HCT116 (cell line): ENCODE data around the gene CASK. TPM values are rescaled to one million over a fixed set of nuclear protein-coding genes. Genes with fewer than 3 reads are reported as not detected.

Source experiments
- ATAC-seq: fragments of 200-7000 bp; cut with Tn5 transposase; 2 replicates; pipeline ENCODE4 v1.9.1; 2020; ENCODE audit warnings: mild to moderate bottlenecking, moderate library complexity
- BruUV-seq: library from RNA; stranded (reverse); fragments of 400-500 nt; replicated peaks from 2 replicates; lab custom pipeline; 2021; lab: Mats Ljungman, UMichigan
- CTCF ChIA-PET: fragments of 300-600 bp; sonication (Branson Sonifier 250); formaldehyde crosslinking; loops from one replicate; lab custom pipeline; 2021; ENCODE audit warnings: antibody characterized with exemption; lab: Charles Lee
- POLR2A ChIA-PET: fragments of 300-600, 350-600 bp; sonication (Branson Sonifier 250); formaldehyde crosslinking; loops from one replicate; lab custom pipeline; 2021; ENCODE audit warnings: antibody characterized with exemption; lab: Charles Lee
- RAD21 ChIA-PET, 2 experiments: fragments of 300-600 bp; sonication (Branson Sonifier 250); formaldehyde crosslinking; loops; one replicate each; lab custom pipeline; 2023; ENCODE audit warnings: low total read pairs in 2 of 2; ENCODE audit not compliant: uncharacterized antibody in 2 of 2, unreplicated experiment in 2 of 2, low non-redundant PET in 1 of 2; lab: Charles Lee
- DNase-seq: peaks from one replicate; pipeline ENCODE4 v3.0.0-alpha.2; 2010; ENCODE audit warnings: low read depth, low spot score
- H2AFZ ChIP-seq: fragments of 200-600 bp; shearing (Covaris generic), sonication (generic); 2 replicates; pipeline ENCODE4 v1.6.1; 2017; ENCODE audit warnings: low read depth, mixed run types, mixed read lengths, antibody characterized with exemption, low read length; ENCODE audit not compliant: poor library complexity, severe bottlenecking
- H3K27ac ChIP-seq: 2 replicates; pipeline ENCODE4 v1.5.1; 2012; ENCODE audit warnings: low read depth, low read length
- H3K27me3 ChIP-seq: fragments of 200-600 bp; sonication (generic); 2 replicates; pipeline ENCODE4 v1.6.1; 2016; ENCODE audit warnings: mixed run types, low read length, mixed read lengths; ENCODE audit not compliant: insufficient read depth
- H3K36me3 ChIP-seq, 2 experiments: fragments of 200-500 bp in 1 of 2; fragments of 200-600 bp in 1 of 2; sonication (Bioruptor generic) in 1 of 2; sonication (generic) in 1 of 2; 2 replicates each; pipeline versions ENCODE4 v1.5.1 to v1.6.1; 2014 to 2016; ENCODE audit warnings: low read length in 2 of 2, inconsistent platforms in 1 of 2, mixed read lengths in 1 of 2, mixed run types in 1 of 2; ENCODE audit not compliant: insufficient read depth in 2 of 2, control insufficient read depth in 1 of 2
- H3K4me1 ChIP-seq, 2 experiments: fragments of 200-600 bp in 1 of 2; sonication (generic) in 1 of 2; 2 replicates each; pipeline versions ENCODE4 v1.5.1 to v1.6.1; 2012 to 2017; ENCODE audit warnings: low read length in 2 of 2, inconsistent platforms in 1 of 2, mild to moderate bottlenecking in 1 of 2, mixed read lengths in 1 of 2, mixed run types in 1 of 2, moderate library complexity in 1 of 2; ENCODE audit not compliant: insufficient read depth in 2 of 2, control insufficient read depth in 1 of 2
- H3K4me2 ChIP-seq: fragments of 200-600 bp; sonication (generic); 2 replicates; pipeline ENCODE4 v1.6.1; 2017; ENCODE audit warnings: mixed run types, low read length, mixed read lengths
- H3K4me3 ChIP-seq, 2 experiments: fragments of 200-600 bp in 1 of 2; sonication (generic) in 1 of 2; replicated peaks in 1 of 2; 2 replicates each; pipeline ENCODE4 v1.5.1; 2011 to 2016; ENCODE audit warnings: low read length in 2 of 2, control low read depth in 1 of 2, low read depth in 1 of 2, mild to moderate bottlenecking in 1 of 2, mixed read lengths in 1 of 2, mixed run types in 1 of 2
- H3K79me2 ChIP-seq: fragments of 200-600 bp; sonication (generic); 2 replicates; pipeline ENCODE4 v1.6.1; 2017; ENCODE audit warnings: mild to moderate bottlenecking, mixed run types, low read length, moderate library complexity, mixed read lengths; ENCODE audit not compliant: insufficient read depth
- H3K9ac ChIP-seq: fragments of 200-600 bp; sonication (generic); 2 replicates; pipeline ENCODE4 v1.6.1; 2016; ENCODE audit warnings: low read length, mixed read lengths
- H3K9me2 ChIP-seq: fragments of 200-600 bp; sonication (generic), shearing (Covaris generic); 2 replicates; pipeline ENCODE4 v1.6.1; 2017; ENCODE audit warnings: mixed run types, mild to moderate bottlenecking, moderate library complexity; ENCODE audit not compliant: insufficient read depth
- H3K9me3 ChIP-seq, 2 experiments: fragments of 200-500 bp in 1 of 2; fragments of 200-600 bp in 1 of 2; sonication (Bioruptor generic) in 1 of 2; sonication (generic) in 1 of 2; 2 replicates each; pipeline ENCODE4 v1.6.1; 2014 to 2017; ENCODE audit warnings: low read length in 2 of 2, mixed read lengths in 2 of 2, inconsistent platforms in 1 of 2, low read depth in 1 of 2, mild to moderate bottlenecking in 1 of 2, mixed run types in 1 of 2, moderate library complexity in 1 of 2; ENCODE audit not compliant: control insufficient read depth in 1 of 2, insufficient read depth in 1 of 2
- H4K20me1 ChIP-seq: fragments of 200-600 bp; sonication (generic), shearing (Covaris generic); 2 replicates; pipeline ENCODE4 v1.6.1; 2017; ENCODE audit warnings: mixed run types, mild to moderate bottlenecking, moderate library complexity; ENCODE audit not compliant: insufficient read depth
- CBX3 ChIP-seq: IDR thresholded peaks from 2 replicates; pipeline ENCODE4 v1.6.1; 2012; ENCODE audit warnings: low read depth
- CEBPB ChIP-seq: IDR thresholded peaks from 2 replicates; pipeline ENCODE4 v1.6.1; 2012; ENCODE audit warnings: low read depth
- EGR1 ChIP-seq: IDR thresholded peaks from 2 replicates; pipeline ENCODE4 v1.6.1; 2012; ENCODE audit warnings: low read depth
- ELF1 ChIP-seq: IDR thresholded peaks from 2 replicates; pipeline ENCODE4 v1.6.1; 2012; ENCODE audit warnings: low read depth, borderline replicate concordance
- EZH2phosphoT487 ChIP-seq: fragments of 200-600 bp; IDR thresholded peaks from 2 replicates; pipeline ENCODE4 v1.6.1; 2018; ENCODE audit warnings: antibody characterized with exemption, borderline replicate concordance
- FOSL1 ChIP-seq: IDR thresholded peaks from 2 replicates; pipeline ENCODE4 v1.6.1; 2012; ENCODE audit warnings: low read depth
- JUND ChIP-seq: IDR thresholded peaks from 2 replicates; pipeline ENCODE4 v1.6.1; 2012
- POLR2A ChIP-seq: IDR thresholded peaks from 2 replicates; pipeline ENCODE4 v1.7.0; 2011; ENCODE audit warnings: borderline replicate concordance; ENCODE audit not compliant: insufficient read depth, insufficient read length; ENCODE audit errors: extremely low read depth
- POLR2AphosphoS5 ChIP-seq: IDR thresholded peaks from 2 replicates; pipeline ENCODE4 v1.6.1; 2011; ENCODE audit warnings: mild to moderate bottlenecking, low read depth, low read length, moderate library complexity
- RAD21 ChIP-seq: IDR thresholded peaks from 2 replicates; pipeline ENCODE4 v1.6.1; 2012; ENCODE audit warnings: low read depth, mild to moderate bottlenecking
- SIN3A ChIP-seq: IDR thresholded peaks from 2 replicates; pipeline ENCODE4 v1.6.1; 2012; ENCODE audit warnings: low read depth
- SP1 ChIP-seq: IDR thresholded peaks from 2 replicates; pipeline ENCODE4 v1.6.1; 2012; ENCODE audit warnings: low read depth
- SRF ChIP-seq: IDR thresholded peaks from 2 replicates; pipeline ENCODE4 v1.6.1; 2012; ENCODE audit warnings: low read depth
- TCF7L2 ChIP-seq: IDR thresholded peaks from 2 replicates; pipeline ENCODE4 v1.7.0; 2011; ENCODE audit warnings: borderline replicate concordance, inconsistent platforms; ENCODE audit not compliant: insufficient read depth, insufficient read length; ENCODE audit errors: extremely low read depth
- YY1 ChIP-seq: IDR thresholded peaks from 2 replicates; pipeline ENCODE4 v1.6.1; 2011; ENCODE audit warnings: low read length, low read depth, moderate library complexity, mild to moderate bottlenecking; ENCODE audit not compliant: insufficient replicate concordance; ENCODE audit errors: extremely low read depth
- ZFX ChIP-seq: fragments of 450-650 bp; IDR thresholded peaks from 2 replicates; pipeline ENCODE4 v1.6.1; 2017
- ZNF274 ChIP-seq: fragments of 200-500 bp; sonication (Bioruptor generic); IDR thresholded peaks from 2 replicates; pipeline ENCODE4 v1.6.1; 2014; ENCODE audit warnings: mild to moderate bottlenecking, low read depth, low read length, inconsistent platforms
- intact Hi-C: fragments of 100-400 bp; cut with micrococcal nuclease; formaldehyde crosslinking; loops from 2 replicates; pipeline ENCODE4 v1.10.0; 2022
- total RNA-seq: library from RNA; stranded (reverse); gene quantifications from one replicate; pipeline ENCODE4 v1.2.1, GENCODE V29; 2021; ENCODE audit not compliant: unreplicated experiment
- TF ChIP-seq, protein P1 (sequence below): IDR thresholded peaks from 2 replicates; pipeline ENCODE4 v1.6.1; 2012
- TF ChIP-seq, protein P2 (sequence below): IDR thresholded peaks from 2 replicates; pipeline ENCODE4 v1.6.1; 2011; ENCODE audit warnings: mild to moderate bottlenecking, low read length, moderate library complexity; ENCODE audit not compliant: insufficient replicate concordance; ENCODE audit errors: extremely low read depth
- TF ChIP-seq, protein P3 (sequence below): IDR thresholded peaks from 2 replicates; pipeline ENCODE4 v1.6.1; 2012; ENCODE audit warnings: low read depth

CASK gene
- total RNA-seq, 1 experiment from 2014 or later, result 39.0 TPM

DNA sequence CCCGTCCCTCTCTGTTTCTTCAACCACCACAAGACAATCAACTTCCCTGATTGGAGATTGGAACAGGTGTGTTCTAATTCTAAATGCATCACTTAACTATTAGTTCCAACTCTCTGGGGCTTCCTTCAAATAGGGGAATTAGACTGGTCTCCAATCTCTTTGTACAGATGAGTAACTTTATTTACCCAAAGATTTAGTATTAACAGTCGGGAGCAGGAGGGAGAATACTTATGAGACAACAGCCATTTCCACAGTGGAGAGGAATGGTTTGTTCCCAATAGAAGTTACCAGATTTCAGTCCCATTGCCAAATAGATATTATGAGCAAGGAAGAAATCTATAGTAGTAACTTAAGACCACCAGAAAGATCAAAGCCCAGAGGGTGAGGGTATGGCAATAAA, 46.2 kb downstream of the CASK start:
- no peaks in the 10 kb centered on the region for H3K4me1 ChIP-seq
- no peak for TF ChIP-seq YY1
- TF ChIP-seq EGR1, result no peak
- no peak for TF ChIP-seq POLR2A
- TF ChIP-seq SRF, result no peak
- no peak for TF ChIP-seq POLR2AphosphoS5
- TF ChIP-seq SIN3A, result no peak
- no peak for TF ChIP-seq ZNF274
- no peak for TF ChIP-seq ELF1
- TF ChIP-seq, protein P1, sequence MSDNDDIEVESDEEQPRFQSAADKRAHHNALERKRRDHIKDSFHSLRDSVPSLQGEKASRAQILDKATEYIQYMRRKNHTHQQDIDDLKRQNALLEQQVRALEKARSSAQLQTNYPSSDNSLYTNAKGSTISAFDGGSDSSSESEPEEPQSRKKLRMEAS, result no peak
- no peak for TF ChIP-seq EZH2phosphoT487
- no peak for TF ChIP-seq CBX3
- no peak for TF ChIP-seq JUND
- TF ChIP-seq, protein P2, sequence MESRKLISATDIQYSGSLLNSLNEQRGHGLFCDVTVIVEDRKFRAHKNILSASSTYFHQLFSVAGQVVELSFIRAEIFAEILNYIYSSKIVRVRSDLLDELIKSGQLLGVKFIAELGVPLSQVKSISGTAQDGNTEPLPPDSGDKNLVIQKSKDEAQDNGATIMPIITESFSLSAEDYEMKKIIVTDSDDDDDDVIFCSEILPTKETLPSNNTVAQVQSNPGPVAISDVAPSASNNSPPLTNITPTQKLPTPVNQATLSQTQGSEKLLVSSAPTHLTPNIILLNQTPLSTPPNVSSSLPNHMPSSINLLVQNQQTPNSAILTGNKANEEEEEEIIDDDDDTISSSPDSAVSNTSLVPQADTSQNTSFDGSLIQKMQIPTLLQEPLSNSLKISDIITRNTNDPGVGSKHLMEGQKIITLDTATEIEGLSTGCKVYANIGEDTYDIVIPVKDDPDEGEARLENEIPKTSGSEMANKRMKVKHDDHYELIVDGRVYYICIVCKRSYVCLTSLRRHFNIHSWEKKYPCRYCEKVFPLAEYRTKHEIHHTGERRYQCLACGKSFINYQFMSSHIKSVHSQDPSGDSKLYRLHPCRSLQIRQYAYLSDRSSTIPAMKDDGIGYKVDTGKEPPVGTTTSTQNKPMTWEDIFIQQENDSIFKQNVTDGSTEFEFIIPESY, result no peak
- no peak for TF ChIP-seq SP1
- no peak for TF ChIP-seq RAD21
- TF ChIP-seq TCF7L2, result no peak
- TF ChIP-seq CEBPB, result no peak
- no peak for TF ChIP-seq ZFX
- TF ChIP-seq, protein P3, sequence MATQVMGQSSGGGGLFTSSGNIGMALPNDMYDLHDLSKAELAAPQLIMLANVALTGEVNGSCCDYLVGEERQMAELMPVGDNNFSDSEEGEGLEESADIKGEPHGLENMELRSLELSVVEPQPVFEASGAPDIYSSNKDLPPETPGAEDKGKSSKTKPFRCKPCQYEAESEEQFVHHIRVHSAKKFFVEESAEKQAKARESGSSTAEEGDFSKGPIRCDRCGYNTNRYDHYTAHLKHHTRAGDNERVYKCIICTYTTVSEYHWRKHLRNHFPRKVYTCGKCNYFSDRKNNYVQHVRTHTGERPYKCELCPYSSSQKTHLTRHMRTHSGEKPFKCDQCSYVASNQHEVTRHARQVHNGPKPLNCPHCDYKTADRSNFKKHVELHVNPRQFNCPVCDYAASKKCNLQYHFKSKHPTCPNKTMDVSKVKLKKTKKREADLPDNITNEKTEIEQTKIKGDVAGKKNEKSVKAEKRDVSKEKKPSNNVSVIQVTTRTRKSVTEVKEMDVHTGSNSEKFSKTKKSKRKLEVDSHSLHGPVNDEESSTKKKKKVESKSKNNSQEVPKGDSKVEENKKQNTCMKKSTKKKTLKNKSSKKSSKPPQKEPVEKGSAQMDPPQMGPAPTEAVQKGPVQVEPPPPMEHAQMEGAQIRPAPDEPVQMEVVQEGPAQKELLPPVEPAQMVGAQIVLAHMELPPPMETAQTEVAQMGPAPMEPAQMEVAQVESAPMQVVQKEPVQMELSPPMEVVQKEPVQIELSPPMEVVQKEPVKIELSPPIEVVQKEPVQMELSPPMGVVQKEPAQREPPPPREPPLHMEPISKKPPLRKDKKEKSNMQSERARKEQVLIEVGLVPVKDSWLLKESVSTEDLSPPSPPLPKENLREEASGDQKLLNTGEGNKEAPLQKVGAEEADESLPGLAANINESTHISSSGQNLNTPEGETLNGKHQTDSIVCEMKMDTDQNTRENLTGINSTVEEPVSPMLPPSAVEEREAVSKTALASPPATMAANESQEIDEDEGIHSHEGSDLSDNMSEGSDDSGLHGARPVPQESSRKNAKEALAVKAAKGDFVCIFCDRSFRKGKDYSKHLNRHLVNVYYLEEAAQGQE, result no peak
- TF ChIP-seq FOSL1, result no peak
- no peaks in the 10 kb centered on the region for H3K9me2 ChIP-seq
- no peak overlapping the region for H2AFZ ChIP-seq
- no peaks in the 10 kb centered on the region for H3K36me3 ChIP-seq
- no peak overlapping the region for H3K4me3 ChIP-seq
- H3K79me2 ChIP-seq, result peaks cover 7% of the 10 kb centered on the region; the same call in 1 of the 2 replicates
- H3K4me2 ChIP-seq, result no peak overlapping the region
- ChIA-PET RAD21 (no interaction called here), POLR2A (no interaction called here), CTCF (no interaction called here)
- BruUV-seq, result no TSS peak
- no peaks in the 10 kb centered on the region for H3K27me3 ChIP-seq
- no peaks in the 10 kb centered on the region for H3K9me3 ChIP-seq
- no peak for DNase-seq
- no peak overlapping the region for H3K9ac ChIP-seq
- no peaks in the 10 kb centered on the region for H4K20me1 ChIP-seq
- intact Hi-C loops, result no loop called here
- no peak for ATAC-seq
- no peak overlapping the region for H3K27ac ChIP-seq
